ENCODE data around the gene ELL2. TPM values are rescaled to one million over a fixed set of nuclear protein-coding genes. Genes with fewer than 3 reads are reported as not detected.

Gene ELL2
- polyA plus RNA-seq, 1 experiment = 58.9 TPM

DNA sequence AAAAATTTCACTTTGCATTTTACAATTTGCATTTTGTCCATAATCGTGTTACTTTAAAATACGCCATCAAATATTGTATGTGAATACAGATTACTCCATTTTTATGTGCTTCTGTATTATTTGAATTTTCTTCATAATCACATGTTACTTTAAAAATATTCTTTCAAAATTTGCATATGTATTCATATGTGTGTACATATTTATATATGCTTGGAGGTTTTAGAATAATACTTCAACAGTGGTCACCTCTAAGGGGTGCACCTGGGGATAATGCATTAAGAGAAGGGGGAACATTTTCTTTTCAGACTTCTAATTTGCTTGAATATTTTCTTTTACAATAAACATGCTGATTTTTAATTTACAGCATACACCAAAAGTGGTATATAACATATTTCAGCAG is 21.9 kb upstream of the ELL2 start:
- Histone ChIP-seq H3K4me3 (ENCODE audit: low read depth, low read length) (no peak overlapping the region), H3K36me3 (ENCODE audit: control insufficient read depth, insufficient read depth, low read length) (no peaks in the 10 kb centered on the region), H3K27me3 (ENCODE audit: control insufficient read depth, insufficient read depth, low read length) (no peaks in the 10 kb centered on the region)
- no peak for DNase-seq (ENCODE audit: low read depth)
- POLR2A ChIA-PET = no interaction called here
- CTCF ChIA-PET = no interaction called here
- no peak for TF ChIP-seq CTCF (IDR thresholded peaks at IDR 0.05; ENCODE audit: insufficient read depth, low read depth, low read length)

GRCh38 chr5:95983080-95983479 is 21.4 kb upstream of the ELL2 start:
- ChIA-PET POLR2A (no interaction called here), CTCF (no interaction called here)
- no peak overlapping the region for H3K4me3 ChIP-seq (ENCODE audit: low read depth, low read length)
- no peaks in the 10 kb centered on the region for H3K27me3 ChIP-seq (ENCODE audit: control insufficient read depth, insufficient read depth, low read length)
- DNase-seq (ENCODE audit: low read depth) = no peak
- no peaks in the 10 kb centered on the region for H3K36me3 ChIP-seq (ENCODE audit: control insufficient read depth, insufficient read depth, low read length)
- TF ChIP-seq CTCF (IDR thresholded peaks at IDR 0.05; ENCODE audit: insufficient read depth, low read depth, low read length) = no peak

DNA sequence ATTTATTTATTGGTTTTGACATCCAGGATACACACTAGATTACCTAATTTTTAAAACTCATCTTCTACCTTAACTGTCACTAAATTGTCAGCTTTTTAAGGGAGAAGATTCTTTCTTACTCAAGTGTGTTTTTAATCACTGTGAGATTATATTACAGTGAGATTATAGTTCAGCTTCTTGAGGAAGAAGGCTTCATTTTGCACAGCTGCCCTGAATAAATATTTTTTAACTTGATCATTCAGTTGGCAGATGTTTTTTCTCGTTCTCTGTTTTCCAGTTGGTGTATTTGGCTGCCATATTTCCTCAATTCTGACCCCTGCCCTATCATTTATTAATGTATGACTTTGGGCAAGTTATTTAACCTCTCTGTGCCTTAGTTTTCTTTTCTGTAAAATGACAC is 15.0 kb upstream of the ELL2 start:
- Histone ChIP-seq H3K27me3 (ENCODE audit: control insufficient read depth, insufficient read depth, low read length) (no peaks in the 10 kb centered on the region), H3K4me3 (ENCODE audit: low read depth, low read length) (no peak overlapping the region), H3K36me3 (ENCODE audit: control insufficient read depth, insufficient read depth, low read length) (no peaks in the 10 kb centered on the region)
- ChIA-PET CTCF (interaction anchor here (0.8 kb wide), 1 partner anchor 19 kb away, joined by 4 read pairs; no protein-coding TSS in a partner anchor), POLR2A (no interaction called here)
- TF ChIP-seq CTCF (IDR thresholded peaks at IDR 0.05; ENCODE audit: insufficient read depth, low read depth, low read length) = no peak
- no peak for DNase-seq (ENCODE audit: low read depth)

GRCh38 chr5:95975703-95976102 is 14.1 kb upstream of the ELL2 start:
- Histone ChIP-seq H3K27me3 (ENCODE audit: control insufficient read depth, insufficient read depth, low read length) (no peaks in the 10 kb centered on the region), H3K4me3 (ENCODE audit: low read depth, low read length) (no peak overlapping the region), H3K36me3 (ENCODE audit: control insufficient read depth, insufficient read depth, low read length) (no peaks in the 10 kb centered on the region)
- no peak for TF ChIP-seq CTCF (IDR thresholded peaks at IDR 0.05; ENCODE audit: insufficient read depth, low read depth, low read length)
- DNase-seq (ENCODE audit: low read depth) = no peak
- CTCF ChIA-PET = no interaction called here
- POLR2A ChIA-PET = no interaction called here

DNA sequence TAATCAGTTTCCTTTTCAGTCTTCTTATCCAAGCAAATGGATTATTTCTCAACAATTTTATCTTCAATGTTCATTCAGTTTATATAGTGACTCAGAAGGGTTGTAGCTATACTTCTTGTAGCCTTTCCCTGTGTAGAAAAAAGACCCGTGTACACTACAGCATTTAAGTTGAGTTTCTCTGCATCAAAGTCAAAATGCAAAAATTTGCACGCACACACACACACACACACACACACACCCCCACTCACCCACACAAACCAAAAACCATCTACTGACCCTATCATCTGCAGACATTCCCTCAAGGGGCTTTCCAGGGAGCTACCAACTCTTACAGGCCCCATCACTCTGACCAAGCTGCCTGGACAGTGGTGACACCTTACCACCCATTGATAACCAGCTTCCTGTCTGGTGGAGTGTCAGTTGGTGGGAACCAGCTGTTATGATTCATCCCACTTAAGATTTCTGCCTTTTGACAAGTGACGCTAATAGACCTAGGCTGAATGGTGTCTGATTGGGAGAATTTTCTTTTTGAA is 12.2 kb upstream of the ELL2 start:
- no peak for DNase-seq (ENCODE audit: low read depth)
- TF ChIP-seq CTCF (IDR thresholded peaks at IDR 0.05; ENCODE audit: insufficient read depth, low read depth, low read length) = no peak
- ChIA-PET POLR2A (no interaction called here), CTCF (interaction anchor here (0.8 kb wide), 2 partner anchors 16 to 141 kb away, joined by 3 read pairs; no protein-coding TSS in a partner anchor)
- Histone ChIP-seq H3K36me3 (ENCODE audit: control insufficient read depth, insufficient read depth, low read length) (no peaks in the 10 kb centered on the region), H3K27me3 (ENCODE audit: control insufficient read depth, insufficient read depth, low read length) (no peaks in the 10 kb centered on the region), H3K4me3 (ENCODE audit: low read depth, low read length) (no peak overlapping the region)

Data from BJ (cell line).